ENCODE data around the gene GRIA4.

The GRIA4 gene

GRCh38 chr11:105923807-105924206, 313.9 kb downstream of the GRIA4 start:
- H3K9ac ChIP-seq (ENCODE audit: low read length): no peak overlapping the region
- no peaks in the 10 kb centered on the region for H4K20me1 ChIP-seq (ENCODE audit: low read depth, low read length)
- no peaks in the 10 kb centered on the region for H3K79me2 ChIP-seq (ENCODE audit: insufficient read depth, low read length)
- H3K9me3 ChIP-seq (ENCODE audit: insufficient read depth, low read length): no peaks in the 10 kb centered on the region
- H3K4me3 ChIP-seq (ENCODE audit: insufficient read depth, low read length, poor library complexity, severe bottlenecking): no peak overlapping the region
- no peaks in the 10 kb centered on the region for H3K27me3 ChIP-seq (ENCODE audit: low read length)
- no peaks in the 10 kb centered on the region for H3K9me2 ChIP-seq (replicated peaks; ENCODE audit: insufficient read depth, low read length)
- TF ChIP-seq CTCF (IDR thresholded peaks at IDR 0.05; ENCODE audit: insufficient read depth, low read length, poor library complexity, severe bottlenecking): no peak
- no peak for TF ChIP-seq EZH2phosphoT487 (conservative IDR thresholded peaks at IDR 0.05; ENCODE audit: low read length)
- H2AFZ ChIP-seq (ENCODE audit: low read depth, low read length, severe bottlenecking): no peak overlapping the region
- H3K27ac ChIP-seq (ENCODE audit: low read depth, low read length): no peak overlapping the region
- H3K4me2 ChIP-seq (ENCODE audit: low read depth, low read length, poor library complexity, severe bottlenecking): no peak overlapping the region
- H3F3A ChIP-seq (ENCODE audit: insufficient read depth): no peaks in the 10 kb centered on the region
- no peaks in the 10 kb centered on the region for H3K36me3 ChIP-seq (ENCODE audit: low read length)

GRCh38 chr11:105929084-105929955, 319.4 kb downstream of the GRIA4 start:
- H3K36me3 ChIP-seq (ENCODE audit: low read length): no peaks in the 10 kb centered on the region
- H3K79me2 ChIP-seq (ENCODE audit: insufficient read depth, low read length): no peaks in the 10 kb centered on the region
- H3K27ac ChIP-seq (ENCODE audit: low read depth, low read length): no peak overlapping the region
- H3K9me3 ChIP-seq (ENCODE audit: insufficient read depth, low read length): no peaks in the 10 kb centered on the region
- TF ChIP-seq EZH2phosphoT487 (conservative IDR thresholded peaks at IDR 0.05; ENCODE audit: low read length) (no peak), CTCF (IDR thresholded peaks at IDR 0.05; ENCODE audit: insufficient read depth, low read length, poor library complexity, severe bottlenecking) (no peak)
- no peak overlapping the region for H3K4me2 ChIP-seq (ENCODE audit: low read depth, low read length, poor library complexity, severe bottlenecking)
- no peaks in the 10 kb centered on the region for H3K27me3 ChIP-seq (ENCODE audit: low read length)
- H2AFZ ChIP-seq (ENCODE audit: low read depth, low read length, severe bottlenecking): no peak overlapping the region
- no peaks in the 10 kb centered on the region for H3K9me2 ChIP-seq (replicated peaks; ENCODE audit: insufficient read depth, low read length)
- H3K9ac ChIP-seq (ENCODE audit: low read length): no peak overlapping the region
- no peaks in the 10 kb centered on the region for H3F3A ChIP-seq (ENCODE audit: insufficient read depth)
- H4K20me1 ChIP-seq (ENCODE audit: low read depth, low read length): no peaks in the 10 kb centered on the region
- H3K4me3 ChIP-seq (ENCODE audit: insufficient read depth, low read length, poor library complexity, severe bottlenecking): no peak overlapping the region

- Histone ChIP-seq H2AFZ (ENCODE audit: low read depth, low read length, severe bottlenecking) (no peak overlapping the region), H3K9me3 (ENCODE audit: insufficient read depth, low read length) (no peaks in the 10 kb centered on the region), H3K9ac (ENCODE audit: low read length) (no peak overlapping the region), H3K4me3 (ENCODE audit: insufficient read depth, low read length, poor library complexity, severe bottlenecking) (no peak overlapping the region), H3K4me2 (ENCODE audit: low read depth, low read length, poor library complexity, severe bottlenecking) (no peak overlapping the region), H3K79me2 (ENCODE audit: insufficient read depth, low read length) (no peaks in the 10 kb centered on the region), H3K9me2 (replicated peaks; ENCODE audit: insufficient read depth, low read length) (no peaks in the 10 kb centered on the region), H3K36me3 (ENCODE audit: low read length) (no peaks in the 10 kb centered on the region), H3F3A (ENCODE audit: insufficient read depth) (no peaks in the 10 kb centered on the region), H4K20me1 (ENCODE audit: low read depth, low read length) (no peaks in the 10 kb centered on the region), H3K27ac (ENCODE audit: low read depth, low read length) (no peak overlapping the region), H3K27me3 (ENCODE audit: low read length) (no peaks in the 10 kb centered on the region)
- TF ChIP-seq EZH2phosphoT487 (conservative IDR thresholded peaks at IDR 0.05; ENCODE audit: low read length) (no peak), CTCF (IDR thresholded peaks at IDR 0.05; ENCODE audit: insufficient read depth, low read length, poor library complexity, severe bottlenecking) (no peak)
Observed at GRCh38 chr11:105933695-105934094, 323.8 kb downstream of the GRIA4 start.
